GM12891 (cell line): ENCODE results near the gene ANK2.

ENCODE experiments used
- PAX5 ChIP-seq: IDR thresholded peaks from 2 replicates; pipeline ENCODE4 v1.6.1; 2011; ENCODE audit warnings: low read length, moderate library complexity, mild to moderate bottlenecking; ENCODE audit not compliant: insufficient read depth, severe bottlenecking
- POLR2A ChIP-seq: IDR thresholded peaks from 2 replicates; pipeline ENCODE4 v1.6.1; 2011; ENCODE audit warnings: low read depth, low read length, control low read depth
- POLR2AphosphoS5 ChIP-seq: IDR thresholded peaks from 2 replicates; pipeline ENCODE4 v1.6.1; 2011; ENCODE audit warnings: low read depth, low read length, control low read depth
- POU2F2 ChIP-seq: IDR thresholded peaks from 2 replicates; pipeline ENCODE4 v1.6.1; 2011; ENCODE audit warnings: low read depth, mild to moderate bottlenecking, control low read depth, low read length, moderate library complexity
- TAF1 ChIP-seq: IDR thresholded peaks from 2 replicates; pipeline ENCODE4 v1.6.1; 2011; ENCODE audit warnings: low read depth, low read length, control low read depth

DNA sequence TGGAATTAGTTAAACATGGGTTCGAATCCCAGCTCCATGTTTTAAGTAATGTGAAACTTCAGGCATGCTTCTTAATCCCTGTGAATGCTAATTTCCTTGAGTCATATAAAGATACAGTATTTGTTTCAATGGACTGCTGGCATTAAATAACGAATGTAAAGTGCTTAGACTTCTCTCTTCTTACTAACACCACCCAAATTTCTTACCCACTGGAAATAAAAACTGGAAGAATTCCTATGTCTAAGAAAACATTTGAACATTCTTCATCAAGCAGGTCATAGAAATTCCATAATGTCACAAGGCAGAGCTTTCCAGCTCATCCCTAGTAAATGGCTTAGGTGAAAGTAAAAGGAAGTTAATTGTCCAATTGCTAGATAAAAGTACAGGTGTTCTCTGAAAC, 172.5 kb downstream of the ANK2 start:
- no peak for TF ChIP-seq POLR2AphosphoS5
- no peak for TF ChIP-seq PAX5
- TF ChIP-seq TAF1 = no peak
- no peak for TF ChIP-seq POLR2A
- TF ChIP-seq POU2F2 = no peak
